MM.1S (cell line): Measurements from ENCODE around the gene VPS52.

Experiments used
- EZH2 ChIP-seq: fragments of 300-600 bp; sonication (generic); optimal IDR thresholded peaks from 2 replicates; pipeline ENCODE3; 2017; ENCODE audit warnings: low read depth, mild to moderate bottlenecking, antibody characterized with exemption, low read length, mixed read lengths
- EZH2phosphoT487 ChIP-seq: fragments of 300-600 bp; sonication (generic); IDR thresholded peaks from 2 replicates; pipeline ENCODE4 v1.6.1; 2018; ENCODE audit warnings: antibody characterized with exemption, low read length
- TF ChIP-seq, protein P1 (sequence below): fragments of 300-600 bp; sonication (generic); IDR thresholded peaks from 2 replicates; pipeline ENCODE4 v1.5.1; 2016; ENCODE audit warnings: antibody characterized with exemption, low read length, mixed read lengths

DNA sequence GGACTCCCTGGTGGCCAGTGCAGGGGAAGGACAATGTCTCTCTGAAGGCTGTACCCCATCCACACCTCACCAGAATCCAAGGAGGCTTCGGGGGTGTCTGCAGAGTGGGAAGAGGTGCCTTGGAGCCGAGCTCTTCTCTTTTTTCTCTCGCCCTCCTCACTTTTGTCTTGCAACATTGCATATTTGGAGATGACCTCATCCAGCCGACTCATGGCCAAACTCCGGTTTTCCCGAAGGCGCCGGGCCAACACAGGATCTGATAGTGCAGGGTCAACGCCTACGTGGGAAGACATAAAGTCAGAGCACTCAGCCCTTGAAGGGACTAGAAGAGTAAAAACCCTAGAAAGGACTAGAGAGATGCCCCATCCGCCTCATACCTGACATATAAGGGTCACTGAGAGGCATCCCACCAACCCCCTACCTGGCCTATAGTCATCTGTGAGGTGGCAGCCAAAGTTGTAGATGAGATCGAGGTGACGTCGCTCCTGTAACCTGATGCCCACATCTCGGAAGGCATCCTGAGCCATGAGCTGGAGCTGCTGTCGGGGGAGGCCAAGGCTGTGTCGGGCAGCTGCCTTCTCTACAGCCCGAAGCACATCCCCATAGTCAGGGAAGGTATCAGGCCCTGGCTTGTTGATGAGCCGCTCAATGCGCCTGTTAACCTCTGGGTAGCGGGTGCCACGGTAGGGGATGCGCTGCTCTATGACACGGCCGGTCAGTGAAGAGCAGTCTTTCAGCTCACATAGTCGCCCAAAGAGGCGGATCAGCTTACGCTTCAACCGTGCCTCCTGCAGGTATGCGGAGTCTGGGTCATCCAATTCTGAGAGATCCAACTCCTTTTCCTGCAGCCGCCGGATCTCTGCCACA is 48.9 kb upstream of the VPS52 start:
- TF ChIP-seq, protein P1, sequence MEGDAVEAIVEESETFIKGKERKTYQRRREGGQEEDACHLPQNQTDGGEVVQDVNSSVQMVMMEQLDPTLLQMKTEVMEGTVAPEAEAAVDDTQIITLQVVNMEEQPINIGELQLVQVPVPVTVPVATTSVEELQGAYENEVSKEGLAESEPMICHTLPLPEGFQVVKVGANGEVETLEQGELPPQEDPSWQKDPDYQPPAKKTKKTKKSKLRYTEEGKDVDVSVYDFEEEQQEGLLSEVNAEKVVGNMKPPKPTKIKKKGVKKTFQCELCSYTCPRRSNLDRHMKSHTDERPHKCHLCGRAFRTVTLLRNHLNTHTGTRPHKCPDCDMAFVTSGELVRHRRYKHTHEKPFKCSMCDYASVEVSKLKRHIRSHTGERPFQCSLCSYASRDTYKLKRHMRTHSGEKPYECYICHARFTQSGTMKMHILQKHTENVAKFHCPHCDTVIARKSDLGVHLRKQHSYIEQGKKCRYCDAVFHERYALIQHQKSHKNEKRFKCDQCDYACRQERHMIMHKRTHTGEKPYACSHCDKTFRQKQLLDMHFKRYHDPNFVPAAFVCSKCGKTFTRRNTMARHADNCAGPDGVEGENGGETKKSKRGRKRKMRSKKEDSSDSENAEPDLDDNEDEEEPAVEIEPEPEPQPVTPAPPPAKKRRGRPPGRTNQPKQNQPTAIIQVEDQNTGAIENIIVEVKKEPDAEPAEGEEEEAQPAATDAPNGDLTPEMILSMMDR = no peak
- TF ChIP-seq EZH2phosphoT487 = no peak
- TF ChIP-seq EZH2 = no peak
